UCSD-AML1 (cell line): ENCODE measurements around the gene PHYHIPL.

Experiments used
- DNase-seq: peaks from one replicate; lab custom pipeline; 2025; ENCODE audit not compliant: unreplicated experiment; lab: John Stamatoyannopoulos, UW

The PHYHIPL gene

DNA sequence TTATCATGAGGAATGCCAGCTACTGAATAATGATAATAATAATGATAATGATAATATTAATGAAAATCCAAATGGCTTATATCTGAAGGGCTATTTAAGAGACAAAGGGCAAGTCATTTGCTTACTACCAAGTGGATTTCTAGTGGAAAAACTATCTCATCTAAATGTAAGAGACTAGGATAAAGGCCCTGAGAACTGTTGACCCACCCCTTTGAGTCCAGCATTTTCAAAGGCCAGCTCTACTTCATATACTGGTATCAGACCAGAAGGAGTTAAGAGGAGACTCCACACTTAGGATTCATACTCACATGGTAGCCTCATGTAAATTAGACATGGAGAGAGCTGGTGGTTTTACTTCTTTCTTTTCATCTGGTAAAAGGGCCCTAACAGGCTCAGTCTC is 76.0 kb downstream of the PHYHIPL start:
- DNase-seq = no peak

DNA sequence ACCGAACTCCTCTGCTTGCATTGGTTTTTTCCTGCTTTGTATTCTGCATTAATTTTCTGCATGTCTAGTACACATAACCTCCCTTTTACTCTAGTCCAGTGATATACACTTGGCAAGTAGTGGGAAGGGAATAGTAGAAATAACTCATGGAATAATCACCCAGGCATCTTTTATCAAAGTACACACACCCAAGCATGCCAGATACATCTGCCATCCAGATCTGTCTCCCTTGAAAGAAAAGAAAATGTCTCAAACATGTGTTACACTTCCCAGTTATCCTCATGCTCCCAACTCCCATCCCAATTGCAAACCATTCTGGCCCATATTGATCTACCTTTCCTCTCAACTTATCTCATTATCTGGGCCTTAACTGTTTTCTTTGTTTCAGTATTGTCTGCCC is 79.0 kb downstream of the PHYHIPL start:
- no peak for DNase-seq

DNA sequence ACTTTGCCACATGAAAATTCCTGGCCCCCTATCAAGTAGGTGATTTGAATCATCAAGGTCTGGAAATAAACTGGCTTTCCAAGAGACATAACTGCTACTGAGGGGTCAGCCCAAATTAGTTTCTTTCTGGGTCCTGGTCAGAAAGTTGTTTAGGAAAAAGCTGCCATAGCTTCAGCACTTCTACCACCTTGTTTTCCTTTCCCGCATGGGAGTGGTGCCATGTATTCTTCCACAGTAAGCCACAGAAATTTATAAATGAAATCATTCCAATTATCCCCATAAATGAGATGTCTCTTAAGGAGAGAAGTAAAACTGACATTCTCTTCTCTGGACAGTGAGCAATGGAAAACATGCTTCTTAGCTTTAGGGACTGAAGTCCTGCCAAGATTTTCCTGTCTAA is 80.8 kb downstream of the PHYHIPL start:
- no peak for DNase-seq

DNA sequence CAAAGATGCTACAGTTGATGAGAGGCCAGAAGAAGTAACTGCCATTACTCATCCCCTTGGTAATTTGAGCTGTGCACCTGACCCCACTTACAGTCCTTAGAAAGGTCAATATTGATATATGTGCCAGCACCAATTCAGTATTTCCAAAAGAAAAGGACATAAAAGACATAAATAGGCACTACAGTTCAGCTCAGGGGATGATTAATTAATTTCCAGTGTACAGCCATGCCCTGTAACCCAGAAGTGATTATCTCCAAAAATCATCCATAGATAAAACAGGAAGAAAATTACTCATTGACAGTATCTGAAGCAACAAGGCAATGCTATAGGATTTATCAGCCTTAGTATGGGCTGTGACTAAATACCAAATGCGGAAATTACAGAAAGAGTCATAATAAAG is 82.4 kb downstream of the PHYHIPL start:
- DNase-seq = no peak

DNA sequence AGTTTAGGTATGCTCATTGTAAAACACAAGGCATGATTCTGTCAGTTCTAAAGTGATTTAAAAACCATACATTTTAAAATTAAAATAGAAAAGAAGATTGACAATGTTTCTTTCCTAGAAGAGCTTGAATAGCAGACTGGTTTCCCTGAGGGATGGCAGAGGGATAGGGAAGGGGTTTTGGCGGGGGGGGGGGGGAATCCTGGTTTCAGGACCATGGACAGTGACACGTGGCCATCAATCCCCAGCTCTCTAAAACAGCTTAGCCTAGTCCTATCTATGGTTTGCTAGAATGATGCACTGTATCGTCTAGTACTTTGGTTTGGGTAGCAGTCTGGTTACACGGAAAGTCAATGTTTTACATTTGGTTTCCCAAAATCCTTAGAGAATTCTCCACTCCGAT is 88.7 kb downstream of the PHYHIPL start:
- DNase-seq = no peak

DNA sequence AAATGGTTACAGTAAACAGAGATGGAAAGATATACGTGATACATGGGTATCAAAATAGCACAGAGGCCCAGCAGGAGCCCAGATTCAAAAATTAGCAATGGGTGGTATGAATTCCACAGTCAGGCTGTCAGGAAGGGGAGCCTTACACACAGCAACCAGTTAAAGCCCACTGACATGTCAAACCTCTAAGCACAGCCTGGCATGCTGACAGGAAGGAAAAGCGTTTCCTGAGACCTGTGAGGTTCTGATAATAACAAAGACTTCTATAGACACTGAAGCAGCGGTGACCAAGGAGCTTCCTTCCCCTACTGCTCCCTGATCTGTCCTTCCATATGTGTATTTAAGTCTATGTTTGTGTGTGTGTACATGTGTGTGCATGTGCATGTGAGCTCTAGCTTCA is 89.9 kb downstream of the PHYHIPL start:
- no peak for DNase-seq

DNA sequence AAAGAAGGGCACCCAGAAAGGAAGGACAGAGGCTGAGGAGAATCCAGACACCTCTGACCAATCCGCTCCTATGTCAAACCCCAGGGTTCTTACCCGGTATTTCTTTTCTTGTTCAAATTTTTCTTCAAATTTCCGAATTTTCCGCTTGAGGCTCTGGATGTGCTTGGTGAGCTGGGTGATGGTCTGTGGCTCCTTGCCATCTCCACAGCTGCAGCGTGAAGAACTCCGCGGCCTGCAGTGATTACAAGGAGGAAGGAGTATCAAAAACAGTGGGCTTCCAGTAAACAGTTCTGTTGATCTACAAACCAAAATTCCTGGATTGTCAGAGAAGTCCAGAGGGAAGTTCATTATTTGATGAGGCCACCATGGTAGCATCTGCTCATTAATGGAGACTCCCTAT is 92.0 kb downstream of the PHYHIPL start:
- no peak for DNase-seq

DNA sequence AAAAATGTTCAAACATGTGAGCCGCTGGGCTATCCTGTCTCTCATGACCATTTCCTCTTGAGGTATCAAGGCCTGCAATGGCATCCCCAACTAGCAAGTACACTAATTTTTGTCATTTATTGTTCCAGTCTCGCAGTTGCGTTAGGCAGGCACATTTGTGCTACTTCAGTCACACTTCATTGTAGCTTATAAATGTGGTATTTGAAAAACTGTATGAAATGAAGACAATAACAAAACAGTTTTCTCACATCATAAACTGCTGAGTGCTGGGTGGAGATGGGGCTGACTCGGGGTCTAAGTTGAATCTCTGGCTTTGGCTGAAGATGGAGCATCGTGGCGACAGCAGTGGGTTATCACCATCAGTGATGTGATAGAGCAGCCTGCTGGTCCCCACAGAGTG is 93.2 kb downstream of the PHYHIPL start:
- no peak for DNase-seq

DNA sequence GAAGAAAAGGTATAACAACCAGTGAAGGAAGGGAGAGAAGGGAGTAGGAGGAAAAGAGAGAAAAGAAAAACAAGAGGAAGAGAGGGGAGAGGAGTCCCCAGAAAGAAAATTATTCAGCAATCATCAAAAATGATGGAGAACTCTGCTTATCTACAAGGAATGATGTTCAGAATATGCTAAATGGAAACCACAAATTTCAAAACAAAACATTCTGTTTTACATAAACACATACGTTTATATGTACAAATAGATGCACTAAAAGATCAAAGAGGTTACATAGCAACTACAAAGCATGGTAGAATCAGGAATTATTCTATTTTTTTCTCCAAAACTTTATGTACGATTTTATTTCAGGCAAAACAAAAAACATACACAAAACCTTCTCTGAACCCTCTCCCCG is 94.0 kb downstream of the PHYHIPL start:
- no peak for DNase-seq

DNA sequence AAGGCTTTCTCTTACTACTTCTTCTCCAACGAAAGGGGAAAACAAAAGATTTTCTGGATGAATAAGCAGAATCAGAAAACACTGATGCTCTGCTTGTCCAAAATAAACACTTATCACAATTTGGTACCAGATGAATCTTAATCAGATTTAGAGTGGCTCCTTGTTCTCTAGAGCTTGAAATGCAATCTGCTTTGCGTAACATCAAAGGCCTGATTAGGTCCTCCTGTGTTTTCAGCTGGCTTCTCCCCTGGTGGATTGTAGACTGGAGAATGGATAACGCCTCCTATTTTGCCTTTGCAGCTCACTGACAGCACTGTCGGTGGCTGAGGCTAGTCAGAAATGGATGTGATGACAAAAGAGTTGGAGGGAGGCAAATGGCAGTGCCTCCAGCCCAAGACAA is 94.7 kb downstream of the PHYHIPL start:
- no peak for DNase-seq

DNA sequence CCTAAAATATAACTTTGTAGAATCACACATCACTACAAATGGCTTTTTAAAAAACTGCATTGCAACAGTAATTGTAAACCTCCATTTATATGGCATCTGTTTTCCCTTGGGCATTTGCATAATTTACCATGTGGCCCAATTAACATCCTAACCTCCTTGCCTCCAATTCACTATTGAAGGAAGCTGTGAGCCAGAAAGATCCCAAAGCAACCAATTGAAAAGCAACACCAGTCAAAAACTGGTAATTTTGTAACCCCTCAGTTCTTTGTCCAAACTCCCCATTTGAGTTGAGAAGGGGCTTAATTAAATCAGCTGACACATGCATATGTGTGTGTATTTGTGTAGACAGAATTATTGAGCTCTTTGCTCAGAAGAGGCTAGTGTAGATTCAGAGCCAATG is 95.6 kb downstream of the PHYHIPL start:
- no peak for DNase-seq

DNA sequence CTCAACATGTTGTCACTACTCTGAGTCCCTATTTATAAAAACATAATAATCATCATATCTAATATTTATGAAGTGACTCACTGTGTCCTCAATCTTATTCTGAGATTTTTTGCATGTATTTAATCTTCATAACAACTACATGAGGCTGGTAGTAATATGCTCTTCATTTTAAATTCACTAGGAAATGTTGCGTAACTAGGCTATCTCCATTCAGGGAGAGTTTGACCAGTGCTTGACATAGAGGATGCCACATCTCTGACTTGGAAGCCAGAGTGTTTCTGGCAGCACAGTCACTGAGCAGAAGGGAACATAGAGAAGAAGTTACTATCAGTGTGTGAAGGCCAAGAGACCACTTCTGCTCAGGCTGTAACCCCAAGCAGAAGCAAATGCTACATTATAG is 97.0 kb downstream of the PHYHIPL start:
- DNase-seq = no peak

DNA sequence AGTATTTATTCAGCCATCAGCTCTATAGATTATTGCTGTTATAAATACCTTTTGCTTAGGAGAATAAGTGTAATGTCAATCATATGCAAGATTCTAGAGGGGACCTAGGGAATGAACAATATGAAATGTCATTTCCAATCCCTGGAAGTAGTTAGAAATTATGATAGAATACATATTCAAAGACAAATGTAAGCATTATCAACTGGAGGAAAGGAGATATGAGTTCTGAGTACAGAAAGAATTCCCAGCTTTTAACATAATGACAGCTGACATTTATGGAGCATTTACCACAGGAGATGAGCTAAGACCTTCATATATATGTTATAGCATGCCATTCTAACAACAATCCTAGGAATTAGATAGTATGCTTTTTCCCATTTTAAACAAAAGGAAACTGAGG is 99.7 kb downstream of the PHYHIPL start:
- DNase-seq = no peak

DNA sequence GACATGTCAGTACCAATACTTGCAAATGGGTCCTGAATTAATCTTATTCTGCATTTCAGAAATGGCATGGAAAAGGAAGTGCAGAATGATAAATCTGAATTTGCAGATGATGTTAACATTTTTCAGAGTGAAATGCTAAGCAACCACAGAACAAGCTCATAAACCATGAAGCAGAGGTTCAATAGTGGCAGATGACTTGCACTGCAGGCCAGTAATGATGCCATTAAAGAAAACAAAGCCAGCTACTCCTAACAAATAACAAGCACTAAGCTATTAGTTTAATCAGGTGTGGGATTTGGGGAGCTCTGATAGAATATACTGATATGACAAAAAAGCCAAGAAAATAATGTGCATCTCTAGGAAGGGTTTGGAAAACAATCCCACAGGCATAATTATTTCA is 100.5 kb downstream of the PHYHIPL start:
- no peak for DNase-seq

DNA sequence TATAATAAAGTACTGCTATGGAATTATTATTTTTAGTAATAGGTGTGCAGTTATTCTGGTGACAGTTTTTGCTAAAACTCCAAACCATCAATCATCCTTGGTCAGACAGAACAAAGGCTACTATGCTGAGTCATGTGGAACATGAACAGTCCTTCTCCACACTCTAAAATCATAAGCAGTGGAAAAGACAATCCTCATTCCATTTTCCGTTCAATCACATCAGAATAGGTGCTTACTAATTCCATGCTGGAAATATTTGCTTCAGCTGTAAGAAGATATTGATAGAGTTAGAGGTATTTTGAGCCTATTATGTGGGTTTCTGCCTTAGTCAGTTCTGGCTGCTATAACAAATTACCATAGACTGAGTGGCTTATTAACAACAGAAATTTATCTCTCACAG is 103.0 kb downstream of the PHYHIPL start:
- no peak for DNase-seq

DNA sequence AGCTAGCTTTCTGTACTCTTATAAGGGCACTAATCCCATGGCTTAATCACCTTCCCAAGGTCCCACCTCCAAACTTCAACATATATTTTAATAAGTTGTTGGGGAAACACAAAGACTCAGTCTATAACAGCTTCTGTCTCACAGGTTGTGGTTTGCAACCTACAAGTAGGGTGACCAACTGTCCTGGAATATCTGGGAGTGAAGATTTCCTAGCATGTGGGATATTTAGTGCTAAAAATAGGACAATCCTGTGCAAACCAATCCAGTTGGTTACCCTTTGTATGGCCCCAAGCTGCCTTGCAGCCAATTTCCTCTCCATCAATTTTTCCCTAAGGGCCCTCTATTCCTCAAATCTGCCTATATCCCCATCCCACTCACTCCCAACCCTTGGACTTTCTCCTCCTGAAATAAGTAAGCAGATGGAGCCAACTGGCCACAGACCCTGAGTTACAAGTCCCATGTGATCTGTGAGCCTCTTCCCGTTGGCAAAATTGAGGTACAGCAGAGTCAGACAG is 103.6 kb downstream of the PHYHIPL start:
- no peak for DNase-seq

DNA sequence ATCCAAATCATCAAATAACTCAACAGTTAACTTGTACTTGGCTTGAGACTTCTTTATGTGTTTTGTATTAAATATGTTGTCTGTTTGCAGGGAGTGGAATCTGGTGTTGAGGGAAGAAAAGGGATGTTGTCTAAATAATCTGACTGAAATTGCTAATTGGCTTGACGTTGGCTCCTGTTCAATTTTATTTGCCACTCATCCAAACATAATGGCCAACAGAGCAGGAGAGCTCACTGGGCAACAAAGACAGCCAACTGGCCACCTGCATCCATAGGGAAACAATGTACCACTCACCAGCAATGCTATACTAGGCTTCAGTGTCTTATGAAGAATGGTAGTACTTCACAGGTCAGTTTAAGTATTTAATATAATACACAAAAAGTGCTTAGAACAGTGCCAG is 105.4 kb downstream of the PHYHIPL start:
- DNase-seq = no peak

DNA sequence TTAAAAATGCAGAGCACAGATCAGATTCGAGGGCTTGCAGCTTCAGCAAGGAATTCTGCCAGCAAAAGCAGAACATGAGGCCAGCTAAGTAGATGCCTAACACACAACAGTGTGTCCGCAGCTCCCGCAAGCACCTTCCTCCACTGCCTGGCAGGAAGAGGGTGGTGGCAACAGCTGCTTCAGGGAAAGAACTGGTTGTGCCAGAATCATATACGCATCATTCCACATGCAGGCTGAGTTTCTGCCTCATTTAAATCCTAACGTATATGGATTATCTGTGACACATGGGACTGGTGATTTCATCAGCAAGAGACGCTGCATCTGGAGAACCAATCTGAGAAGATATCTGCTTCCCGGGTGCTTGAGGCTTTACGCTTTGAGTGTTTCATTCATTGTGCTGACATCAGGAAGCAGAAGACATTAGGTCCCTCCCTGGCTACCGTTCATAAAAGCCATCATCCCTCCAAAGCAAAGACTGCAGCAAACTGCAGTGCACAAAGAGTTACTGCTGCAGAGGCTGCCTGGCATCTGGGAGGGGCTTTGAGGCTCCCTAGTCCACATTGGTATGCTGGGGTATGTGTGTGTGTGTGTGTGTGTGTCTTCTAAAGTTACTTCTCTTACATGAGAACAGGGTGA is 107.1 kb downstream of the PHYHIPL start:
- no peak for DNase-seq

DNA sequence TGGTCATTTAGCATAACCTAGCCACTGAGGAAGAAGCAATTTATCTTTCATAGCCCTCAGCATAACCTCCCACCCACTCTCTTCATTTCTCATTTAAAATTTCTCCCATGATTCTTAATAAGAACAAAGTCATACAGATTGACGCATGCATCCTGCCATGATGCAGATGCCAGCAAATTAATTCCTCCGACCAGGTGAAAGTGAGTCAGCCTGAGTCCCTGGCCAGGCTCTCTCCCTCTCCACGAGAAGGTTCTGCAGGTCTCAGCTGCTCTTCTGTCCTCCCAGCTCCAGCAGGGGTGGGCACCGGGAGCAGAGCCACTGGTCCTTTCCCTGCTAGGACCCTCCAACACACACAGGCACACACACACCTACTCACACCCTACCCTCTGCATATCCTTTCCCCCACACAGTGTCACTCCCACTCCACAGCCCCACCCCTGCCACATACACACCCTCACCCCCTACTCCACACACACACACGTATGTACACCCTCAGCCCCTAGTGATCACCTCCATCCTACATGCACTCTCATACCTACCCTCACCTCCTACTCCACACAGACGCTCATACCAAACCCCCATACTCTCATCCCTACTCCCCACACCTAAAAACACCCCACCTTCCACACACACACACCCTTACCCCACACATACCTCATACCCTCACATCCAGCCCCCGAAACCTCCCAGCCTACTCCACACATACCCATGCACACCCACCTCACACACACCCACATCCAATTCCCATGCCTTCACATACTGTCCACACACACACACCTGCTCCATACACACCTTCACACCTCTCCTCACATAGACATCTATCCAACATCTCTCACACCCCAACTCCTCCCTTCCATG is 107.9 kb downstream of the PHYHIPL start:
- no peak for DNase-seq

DNA sequence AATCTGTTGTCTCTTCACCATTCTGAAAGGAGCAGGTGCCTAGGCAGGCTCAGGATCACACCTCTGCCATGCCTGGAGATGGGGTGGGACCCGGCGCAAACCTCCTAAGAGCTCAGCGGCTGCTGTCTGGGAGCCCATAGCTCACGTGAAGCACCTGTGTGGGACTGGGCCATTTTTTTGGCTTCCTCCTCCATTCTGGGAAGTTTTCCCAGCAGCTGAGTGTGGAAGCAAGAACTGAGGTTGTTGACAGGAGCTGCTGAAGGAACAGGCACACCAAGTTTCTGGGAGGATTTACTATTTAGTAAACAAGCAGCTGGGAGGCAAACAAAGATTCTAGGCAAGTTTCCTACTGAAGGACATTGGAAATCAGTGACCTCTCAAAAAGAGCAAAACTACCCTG is 108.6 kb downstream of the PHYHIPL start:
- DNase-seq = no peak

DNA sequence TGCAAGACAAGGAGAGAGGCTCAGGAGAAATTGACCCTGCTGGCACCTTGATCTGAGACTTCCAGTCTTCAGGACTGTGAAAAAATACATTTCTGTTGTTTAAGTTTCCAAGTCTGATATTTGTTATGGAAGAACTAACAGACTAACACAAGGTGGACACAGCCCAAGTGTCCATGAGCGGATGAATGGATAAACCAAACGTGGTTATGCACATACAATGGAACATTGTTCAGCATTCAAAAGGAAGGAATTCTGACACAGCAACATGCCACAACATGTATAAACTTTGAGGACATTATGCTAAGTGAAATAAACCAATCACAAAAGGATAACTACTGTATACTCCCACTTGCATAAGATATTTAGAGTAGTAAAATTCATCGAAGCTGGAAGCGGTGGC is 109.4 kb downstream of the PHYHIPL start:
- DNase-seq = no peak

DNA sequence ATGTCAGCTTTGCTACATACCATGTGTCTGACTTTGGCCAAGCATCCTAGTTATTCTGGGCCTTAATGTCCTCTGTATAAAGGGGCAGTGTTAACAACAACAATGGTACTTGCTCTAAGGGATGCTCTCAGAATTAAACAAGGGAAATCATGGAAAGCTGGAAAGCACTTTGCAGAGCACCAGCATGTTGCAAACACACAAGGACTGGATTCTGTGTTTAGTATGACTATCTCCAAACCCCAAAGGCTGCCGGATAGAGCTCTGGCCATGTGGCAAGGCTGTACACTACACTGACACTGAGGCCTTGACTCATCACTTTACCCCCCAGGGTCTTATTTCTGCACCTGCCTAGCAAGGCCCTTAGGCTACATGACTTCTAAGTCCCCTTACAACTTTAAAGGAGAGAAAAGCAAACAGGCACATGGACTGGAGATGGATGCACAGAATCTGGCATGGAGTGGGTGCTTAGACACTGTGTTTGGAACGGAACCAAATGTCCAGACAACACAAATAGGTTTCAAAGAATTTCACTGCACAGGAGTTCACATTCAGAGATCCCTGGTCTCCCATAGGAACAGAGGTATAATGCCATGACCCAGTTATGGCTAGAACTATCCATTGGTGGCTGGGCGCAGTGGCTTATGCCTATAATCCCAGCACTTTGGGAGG is 111.3 kb downstream of the PHYHIPL start:
- no peak for DNase-seq
